Sigmoid colon (tissue), 7 donors: Measurements from ENCODE around the gene MAPK8IP2. TPM values are rescaled to one million over a fixed set of nuclear protein-coding genes. Genes with fewer than 3 reads are reported as not detected.
A peak's percentile ranks its signal among the peaks of the same experiment; 100 is the strongest.
"Not testable (repeated sequence)": the region's sequence is repeated elsewhere in the genome, so short reads cannot be mapped to it uniquely, and the experiment has no call there.

Experiments used
- DNase-seq: peaks from one replicate; pipeline ENCODE4 v3.0.0-alpha.2; 2019
- H3K27ac ChIP-seq, 4 donors: fragments of 200-600 bp; sonication (generic); one replicate each; pipeline ENCODE4 v1.5.1; 2016 to 2019; ENCODE audit warnings: mild to moderate bottlenecking in 1 of 4
- H3K27me3 ChIP-seq, 3 donors: fragments of 200-600 bp; sonication (generic); one replicate each; pipeline ENCODE4 v1.5.1; 2019; ENCODE audit warnings: mild to moderate bottlenecking in 1 of 3
- H3K36me3 ChIP-seq, 4 donors: fragments of 200-600 bp; sonication (generic); one replicate each; pipeline ENCODE4 v1.5.1; 2016 to 2019
- H3K4me1 ChIP-seq, 4 donors: fragments of 200-600 bp; sonication (generic); one replicate each; pipeline ENCODE4 v1.5.1; 2017 to 2019
- H3K4me3 ChIP-seq, 4 donors: fragments of 200-600 bp; sonication (generic); one replicate each; pipeline ENCODE4 v1.5.1; 2017 to 2019; ENCODE audit warnings: mild to moderate bottlenecking in 2 of 4, moderate library complexity in 1 of 4
- H3K9me3 ChIP-seq, 4 donors: fragments of 200-600 bp in 3 of 4; sonication (generic) in 3 of 4; one replicate each; pipeline versions ENCODE4 v1.5.1 to v1.6.1; 2013 to 2019
- CTCF ChIP-seq, 4 experiments: fragments of 450-650 bp in 3 of 4; fragments of 200-600 bp in 1 of 4; IDR thresholded peaks; one replicate each; pipeline ENCODE4 v1.5.1; 2016 to 2019; ENCODE audit warnings: antibody characterized with exemption in 4 of 4, mild to moderate bottlenecking in 3 of 4, moderate library complexity in 2 of 4
- EP300 ChIP-seq, 4 donors: sonication (generic); formaldehyde crosslinking; IDR thresholded peaks; one replicate each; pipeline ENCODE4 v1.6.1; 2017; ENCODE audit warnings: antibody characterized with exemption in 4 of 4
- POLR2A ChIP-seq, 2 donors: fragments of 450-650 bp; IDR thresholded peaks; one replicate each; pipeline ENCODE4 v1.6.1; 2016; ENCODE audit warnings: antibody characterized with exemption in 2 of 2, mild to moderate bottlenecking in 2 of 2, moderate library complexity in 2 of 2
- POLR2AphosphoS5 ChIP-seq, 4 donors: sonication (generic); formaldehyde crosslinking; IDR thresholded peaks; one replicate each; pipeline ENCODE4 v1.6.1; 2017; ENCODE audit warnings: antibody characterized with exemption in 4 of 4
- WGBS, 2 donors: extraction: QIAGEN DNeasy Blood & Tissue Kit; methylation state at CpG; one replicate each; pipeline ENCODE4 v1.1.7; 2013; 5-methylcytosine and 5-hydroxymethylcytosine counted together
- intact Hi-C: fragments of 100-400 bp; cut with DNase I; formaldehyde crosslinking; loops from one replicate; pipeline ENCODE4 v1.15.1; 2023
- polyA plus RNA-seq, 3 donors: library from polyadenylated mRNA; stranded (reverse); fragments of 200-250 nt; gene quantifications; one replicate each; pipeline ENCODE4 v1.2.3, GENCODE V29; 2013
- total RNA-seq, 4 donors: library from RNA; depleted of rRNA; stranded (reverse); fragments of >200 nt; gene quantifications; one replicate each; pipeline ENCODE4 v1.1.0, GENCODE V29; 2016
- donor health status: healthy with polysubstance abuse.
- donor health status: Bipolar disorder and iron deficiency.
- donor health status: healthy.

Gene MAPK8IP2
- total and polyA plus RNA-seq, 7 donors = under 0.01 to 2.9 (median 1.8) TPM

GRCh38 chr22:50610041-50610451 lies 9.5 kb downstream of the MAPK8IP2 start:
- H3K27ac ChIP-seq = no peak overlapping the region
- H3K9me3 ChIP-seq = no peaks in the 10 kb centered on the region
- no peak for DNase-seq
- 87 to 91% methylated on average over 11 of the region's 11 CpGs for WGBS, 2 donors
- H3K4me1 ChIP-seq = no peaks in the 10 kb centered on the region
- no peaks in the 10 kb centered on the region for H3K36me3 ChIP-seq
- H3K27me3 ChIP-seq = peaks cover 3 to 88% (median 45%) of the 10 kb centered on the region in 3 donors
- intact Hi-C loops = no loop called here
- no peak overlapping the region for H3K4me3 ChIP-seq
- TF ChIP-seq EP300 (IDR thresholded peaks at IDR 0.05) = no peak

- no peaks in the 10 kb centered on the region for H3K4me1 ChIP-seq
- peaks cover 3 to 85% (median 40%) of the 10 kb centered on the region in 3 donors for H3K27me3 ChIP-seq
- TF ChIP-seq POLR2AphosphoS5 (IDR thresholded peaks at IDR 0.05) = no peak
- no peak for DNase-seq
- no peak overlapping the region for H3K27ac ChIP-seq
- H3K36me3 ChIP-seq = no peaks in the 10 kb centered on the region
- intact Hi-C loops = no loop called here
- H3K4me3 ChIP-seq = no peak overlapping the region
- 71 to 86% methylated on average over 17 of the region's 17 CpGs for WGBS, 2 donors
- H3K9me3 ChIP-seq = no peaks in the 10 kb centered on the region
These were observed 10.0 kb downstream of the MAPK8IP2 start for GRCh38 chr22:50610581-50610980.

GRCh38 chr22:50611341-50612060 lies 10.9 kb downstream of the MAPK8IP2 start:
- TF ChIP-seq POLR2A (IDR thresholded peaks at IDR 0.05) = no peak
- TF ChIP-seq POLR2AphosphoS5 (IDR thresholded peaks at IDR 0.05) = no peak
- TF ChIP-seq EP300 (IDR thresholded peaks at IDR 0.05) = no peak
- H3K9me3 ChIP-seq = no peaks in the 10 kb centered on the region
- H3K27ac ChIP-seq = no peak overlapping the region
- intact Hi-C loops = no loop called here
- WGBS, 2 donors = 92% methylated on average over 26 of the region's 26 CpGs
- H3K27me3 ChIP-seq = peaks cover 3 to 76% (median 34%) of the 10 kb centered on the region in 3 donors
- DNase-seq = no peak
- no peaks in the 10 kb centered on the region for H3K4me1 ChIP-seq
- H3K4me3 ChIP-seq = no peak overlapping the region
- no peaks in the 10 kb centered on the region for H3K36me3 ChIP-seq

GRCh38 chr22:50612168-50612527 lies 11.6 kb downstream of the MAPK8IP2 start:
- peaks cover 3 to 70% (median 27%) of the 10 kb centered on the region in 3 donors for H3K27me3 ChIP-seq
- H3K36me3 ChIP-seq = no peaks in the 10 kb centered on the region
- WGBS, 2 donors = 32 to 53% methylated on average over 6 of the region's 6 CpGs
- no peaks in the 10 kb centered on the region for H3K9me3 ChIP-seq
- no peak overlapping the region for H3K4me3 ChIP-seq
- no peaks in the 10 kb centered on the region for H3K4me1 ChIP-seq
- no peak overlapping the region for H3K27ac ChIP-seq
- intact Hi-C loops = no loop called here
- no peak for TF ChIP-seq EP300 (IDR thresholded peaks at IDR 0.05)
- TF ChIP-seq POLR2AphosphoS5 (IDR thresholded peaks at IDR 0.05) = no peak
- TF ChIP-seq CTCF (IDR thresholded peaks at IDR 0.05) = no peak
- no peak for TF ChIP-seq POLR2A (IDR thresholded peaks at IDR 0.05)
- DNase-seq = no peak

- Histone ChIP-seq H3K9me3 (no peaks in the 10 kb centered on the region), H3K4me3 (no peak overlapping the region), H3K27me3 (peaks cover 3 to 67% (median 26%) of the 10 kb centered on the region in 3 donors), H3K36me3 (no peaks in the 10 kb centered on the region), H3K27ac (no peak overlapping the region), H3K4me1 (no peaks in the 10 kb centered on the region)
- 18 to 31% methylated on average over 31 of the region's 31 CpGs for WGBS, 2 donors
- no peak for TF ChIP-seq POLR2AphosphoS5 (IDR thresholded peaks at IDR 0.05)
- TF ChIP-seq EP300 (IDR thresholded peaks at IDR 0.05) = no peak
- no peak for TF ChIP-seq CTCF (IDR thresholded peaks at IDR 0.05)
- TF ChIP-seq POLR2A (IDR thresholded peaks at IDR 0.05) = no peak
- no peak for DNase-seq
- intact Hi-C loops = no loop called here
These were observed 12.1 kb downstream of the MAPK8IP2 start for GRCh38 chr22:50612528-50613221.

- TF ChIP-seq POLR2A (IDR thresholded peaks at IDR 0.05) = peak in 1 of 2 donors; percentile 16
- no peak for TF ChIP-seq CTCF (IDR thresholded peaks at IDR 0.05)
- 21 to 65% methylated on average over 22 of the region's 22 CpGs for WGBS, 2 donors
- H3K9me3 ChIP-seq = no peaks in the 10 kb centered on the region
- H3K27ac ChIP-seq = no peak overlapping the region
- H3K27me3 ChIP-seq = peaks cover 3 to 74% (median 26%) of the 10 kb centered on the region in 3 donors
- H3K36me3 ChIP-seq = no peaks in the 10 kb centered on the region
- no peak overlapping the region for H3K4me3 ChIP-seq
- DNase-seq = no peak
- no peaks in the 10 kb centered on the region for H3K4me1 ChIP-seq
- intact Hi-C loops = no loop called here
These were observed 12.8 kb downstream of the MAPK8IP2 start for GRCh38 chr22:50613291-50613981.

- H3K27ac ChIP-seq, H3K4me3 ChIP-seq, H3K4me1 ChIP-seq, H3K9me3 ChIP-seq, H3K36me3 ChIP-seq, intact Hi-C loops, DNase-seq: not testable (repeated sequence)
- WGBS, 2 donors = 81 to 97% methylated on average over 3 of the region's 3 CpGs
- peaks cover 0 to 76% (median 32%) of the 10 kb centered on the region in 3 donors for H3K27me3 ChIP-seq
These were observed 13.7 kb downstream of the MAPK8IP2 start for GRCh38 chr22:50614296-50614695.
